C4-2B (cell line): ENCODE data around the gene SRPK2.

Source experiments
- ZFX ChIP-seq: fragments of 450-650 bp; IDR thresholded peaks from 2 replicates; pipeline ENCODE4 v1.6.1; 2017
- TF ChIP-seq, protein P1 (sequence below): fragments of 450-650 bp; conservative IDR thresholded peaks from 2 replicates; pipeline ENCODE4 v1.5.1; 2017; ENCODE audit warnings: mild to moderate bottlenecking

GRCh38 chr7:105154084-105154483, 234.6 kb downstream of the SRPK2 start:
- TF ChIP-seq, protein P1, sequence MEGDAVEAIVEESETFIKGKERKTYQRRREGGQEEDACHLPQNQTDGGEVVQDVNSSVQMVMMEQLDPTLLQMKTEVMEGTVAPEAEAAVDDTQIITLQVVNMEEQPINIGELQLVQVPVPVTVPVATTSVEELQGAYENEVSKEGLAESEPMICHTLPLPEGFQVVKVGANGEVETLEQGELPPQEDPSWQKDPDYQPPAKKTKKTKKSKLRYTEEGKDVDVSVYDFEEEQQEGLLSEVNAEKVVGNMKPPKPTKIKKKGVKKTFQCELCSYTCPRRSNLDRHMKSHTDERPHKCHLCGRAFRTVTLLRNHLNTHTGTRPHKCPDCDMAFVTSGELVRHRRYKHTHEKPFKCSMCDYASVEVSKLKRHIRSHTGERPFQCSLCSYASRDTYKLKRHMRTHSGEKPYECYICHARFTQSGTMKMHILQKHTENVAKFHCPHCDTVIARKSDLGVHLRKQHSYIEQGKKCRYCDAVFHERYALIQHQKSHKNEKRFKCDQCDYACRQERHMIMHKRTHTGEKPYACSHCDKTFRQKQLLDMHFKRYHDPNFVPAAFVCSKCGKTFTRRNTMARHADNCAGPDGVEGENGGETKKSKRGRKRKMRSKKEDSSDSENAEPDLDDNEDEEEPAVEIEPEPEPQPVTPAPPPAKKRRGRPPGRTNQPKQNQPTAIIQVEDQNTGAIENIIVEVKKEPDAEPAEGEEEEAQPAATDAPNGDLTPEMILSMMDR: no peak
- TF ChIP-seq ZFX: no peak
